ENCODE measurements around the gene TRIM25.

Gene TRIM25

GRCh38 chr17:56883616-56884015 lies 30.2 kb downstream of the TRIM25 start:
- no peak for DNase-seq (ENCODE audit: low read depth)
- TF ChIP-seq CTCF (IDR thresholded peaks at IDR 0.05; ENCODE audit: insufficient read depth, low read depth, low read length, missing control alignments), result no peak

GRCh38 chr17:56881685-56882295 lies 32.1 kb downstream of the TRIM25 start:
- H3K4me3 ChIP-seq (ENCODE audit: low read length), result no peak overlapping the region
- no peak for TF ChIP-seq CTCF (IDR thresholded peaks at IDR 0.05; ENCODE audit: insufficient read depth, low read depth, low read length, missing control alignments)
- no peak for DNase-seq (ENCODE audit: low read depth)

More at GRCh38 chr17:56883616-56884015, 30.2 kb downstream of the TRIM25 start:
- H3K4me3 ChIP-seq (ENCODE audit: low read length), result no peak overlapping the region

- no peak overlapping the region for H3K4me3 ChIP-seq (ENCODE audit: low read length)
- no peak for TF ChIP-seq CTCF (IDR thresholded peaks at IDR 0.05; ENCODE audit: insufficient read depth, low read depth, low read length, missing control alignments)
- DNase-seq (ENCODE audit: low read depth), result no peak
Observed at GRCh38 chr17:56880571-56880970, 33.3 kb downstream of the TRIM25 start.

- DNase-seq (ENCODE audit: low read depth), result no peak
- no peak overlapping the region for H3K4me3 ChIP-seq (ENCODE audit: low read length)
- TF ChIP-seq CTCF (IDR thresholded peaks at IDR 0.05; ENCODE audit: insufficient read depth, low read depth, low read length, missing control alignments), result no peak
Observed at GRCh38 chr17:56880133-56880532, 33.7 kb downstream of the TRIM25 start.

GRCh38 chr17:56879280-56879679 lies 34.6 kb downstream of the TRIM25 start:
- TF ChIP-seq CTCF (IDR thresholded peaks at IDR 0.05; ENCODE audit: insufficient read depth, low read depth, low read length, missing control alignments), result no peak

GRCh38 chr17:56876766-56877179 lies 37.1 kb downstream of the TRIM25 start:
- H3K4me3 ChIP-seq (ENCODE audit: low read length), result no peak overlapping the region
- no peak for TF ChIP-seq CTCF (IDR thresholded peaks at IDR 0.05; ENCODE audit: insufficient read depth, low read depth, low read length, missing control alignments)
- no peak for DNase-seq (ENCODE audit: low read depth)

More at GRCh38 chr17:56879280-56879679, 34.6 kb downstream of the TRIM25 start:
- H3K4me3 ChIP-seq (ENCODE audit: low read length), result no peak overlapping the region
- DNase-seq (ENCODE audit: low read depth), result no peak

GRCh38 chr17:56870081-56870651 lies 43.7 kb downstream of the TRIM25 start:
- no peak for DNase-seq (ENCODE audit: low read depth)
- TF ChIP-seq CTCF (IDR thresholded peaks at IDR 0.05; ENCODE audit: insufficient read depth, low read depth, low read length, missing control alignments), result no peak
- H3K4me3 ChIP-seq (ENCODE audit: low read length), result no peak overlapping the region
